ENCODE results near the gene RASIP1.
"Not testable (repeated sequence)": the region's sequence is repeated elsewhere in the genome, so short reads cannot be mapped to it uniquely, and the experiment has no call there.

The RASIP1 gene

DNA sequence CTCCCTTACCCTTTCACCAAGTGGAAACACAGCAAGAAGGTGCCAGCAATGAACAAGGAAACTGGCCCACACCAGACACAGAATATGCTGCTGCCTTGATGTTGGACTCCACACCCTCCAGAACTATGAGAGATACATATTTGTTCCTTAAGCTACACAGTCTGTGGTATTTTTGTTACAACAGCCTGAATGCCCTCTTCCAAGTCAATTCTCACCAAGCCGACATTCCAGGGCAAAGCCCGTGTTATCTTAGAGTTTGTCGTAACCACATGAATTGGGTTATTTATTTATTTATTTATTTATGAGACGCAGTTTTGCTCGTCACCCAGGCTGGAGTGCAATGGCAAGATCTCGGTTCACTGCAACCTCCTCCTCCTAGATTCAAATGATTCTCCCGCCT is 29.9 kb upstream of the RASIP1 start:
- Histone ChIP-seq H3K79me2 (ENCODE audit: insufficient read depth, low read length) (no peaks in the 10 kb centered on the region), H3K27me3 (ENCODE audit: insufficient read depth, low read length, poor library complexity, severe bottlenecking) (no peaks in the 10 kb centered on the region), H3K9me3 (ENCODE audit: insufficient read depth, low read depth, low read length) (no peaks in the 10 kb centered on the region), H4K20me1 (ENCODE audit: insufficient read depth, low read length, poor library complexity, severe bottlenecking) (no peaks in the 10 kb centered on the region), H2AFZ (ENCODE audit: low read length) (no peak overlapping the region), H3K9me2 (replicated peaks; ENCODE audit: low read depth, low read length) (no peaks in the 10 kb centered on the region), H3K9ac (ENCODE audit: low read depth, low read length, poor library complexity, severe bottlenecking) (no peak overlapping the region), H3F3A (ENCODE audit: low read depth) (no peaks in the 10 kb centered on the region), H3K4me3 (ENCODE audit: low read length, poor library complexity, severe bottlenecking) (no peak overlapping the region), H3K4me1 (ENCODE audit: insufficient read depth, low read length, poor library complexity, severe bottlenecking) (no peaks in the 10 kb centered on the region), H3K36me3 (ENCODE audit: insufficient read depth, low read length) (no peaks in the 10 kb centered on the region), H3K4me2 (ENCODE audit: low read depth, low read length, poor library complexity, severe bottlenecking) (no peak overlapping the region)
- no peak for TF ChIP-seq EZH2phosphoT487 (IDR thresholded peaks at IDR 0.05; ENCODE audit: borderline replicate concordance)
- TF ChIP-seq, protein P1, sequence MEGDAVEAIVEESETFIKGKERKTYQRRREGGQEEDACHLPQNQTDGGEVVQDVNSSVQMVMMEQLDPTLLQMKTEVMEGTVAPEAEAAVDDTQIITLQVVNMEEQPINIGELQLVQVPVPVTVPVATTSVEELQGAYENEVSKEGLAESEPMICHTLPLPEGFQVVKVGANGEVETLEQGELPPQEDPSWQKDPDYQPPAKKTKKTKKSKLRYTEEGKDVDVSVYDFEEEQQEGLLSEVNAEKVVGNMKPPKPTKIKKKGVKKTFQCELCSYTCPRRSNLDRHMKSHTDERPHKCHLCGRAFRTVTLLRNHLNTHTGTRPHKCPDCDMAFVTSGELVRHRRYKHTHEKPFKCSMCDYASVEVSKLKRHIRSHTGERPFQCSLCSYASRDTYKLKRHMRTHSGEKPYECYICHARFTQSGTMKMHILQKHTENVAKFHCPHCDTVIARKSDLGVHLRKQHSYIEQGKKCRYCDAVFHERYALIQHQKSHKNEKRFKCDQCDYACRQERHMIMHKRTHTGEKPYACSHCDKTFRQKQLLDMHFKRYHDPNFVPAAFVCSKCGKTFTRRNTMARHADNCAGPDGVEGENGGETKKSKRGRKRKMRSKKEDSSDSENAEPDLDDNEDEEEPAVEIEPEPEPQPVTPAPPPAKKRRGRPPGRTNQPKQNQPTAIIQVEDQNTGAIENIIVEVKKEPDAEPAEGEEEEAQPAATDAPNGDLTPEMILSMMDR (conservative IDR thresholded peaks at IDR 0.05; ENCODE audit: low read length) = no peak

DNA sequence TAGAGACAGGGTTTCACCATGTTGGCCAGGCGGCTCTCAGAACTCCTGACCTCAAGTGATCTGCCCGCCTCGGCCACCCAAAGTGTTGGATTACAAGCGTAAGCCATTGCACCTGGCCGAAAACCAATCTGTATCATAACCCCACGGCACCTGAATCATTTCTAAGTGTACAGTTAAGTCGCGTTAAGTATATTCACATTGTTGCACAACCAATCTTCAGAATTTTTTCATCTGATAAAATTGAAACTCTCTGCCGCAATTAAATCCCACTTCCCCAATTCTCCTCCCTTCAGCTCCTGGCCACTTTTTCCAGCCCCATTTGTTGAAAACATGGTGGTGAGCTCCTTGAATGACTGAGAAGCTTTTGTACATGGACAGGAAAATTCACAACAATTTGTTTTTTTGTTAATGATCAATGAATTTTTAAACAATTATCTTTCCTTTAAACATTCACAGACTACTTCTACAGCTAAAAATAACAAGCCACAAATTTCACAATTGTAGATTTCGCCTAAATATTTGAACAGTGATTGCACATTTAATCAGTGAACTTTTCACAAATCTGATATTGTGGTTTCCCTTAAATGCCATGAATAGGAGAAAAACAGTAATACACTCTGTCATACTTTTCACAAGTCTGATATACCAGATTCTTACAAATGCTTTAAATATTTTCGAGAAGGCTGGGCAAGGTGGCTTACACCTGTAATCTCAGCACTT is 28.7 kb upstream of the RASIP1 start:
- Histone ChIP-seq H3K27me3 (ENCODE audit: insufficient read depth, low read length, poor library complexity, severe bottlenecking) (no peaks in the 10 kb centered on the region), H3K9ac (ENCODE audit: low read depth, low read length, poor library complexity, severe bottlenecking) (no peak overlapping the region), H3K4me3 (ENCODE audit: low read length, poor library complexity, severe bottlenecking) (no peak overlapping the region), H2AFZ (ENCODE audit: low read length) (no peak overlapping the region), H4K20me1 (ENCODE audit: insufficient read depth, low read length, poor library complexity, severe bottlenecking) (no peaks in the 10 kb centered on the region), H3F3A (ENCODE audit: low read depth) (no peaks in the 10 kb centered on the region), H3K36me3 (ENCODE audit: insufficient read depth, low read length) (no peaks in the 10 kb centered on the region), H3K9me3 (ENCODE audit: insufficient read depth, low read depth, low read length) (no peaks in the 10 kb centered on the region), H3K79me2 (ENCODE audit: insufficient read depth, low read length) (no peaks in the 10 kb centered on the region), H3K4me2 (ENCODE audit: low read depth, low read length, poor library complexity, severe bottlenecking) (no peak overlapping the region), H3K4me1 (ENCODE audit: insufficient read depth, low read length, poor library complexity, severe bottlenecking) (no peaks in the 10 kb centered on the region), H3K9me2 (replicated peaks; ENCODE audit: low read depth, low read length) (no peaks in the 10 kb centered on the region)
- TF ChIP-seq, protein P1 (conservative IDR thresholded peaks at IDR 0.05; ENCODE audit: low read length) = no peak
- no peak for TF ChIP-seq EZH2phosphoT487 (IDR thresholded peaks at IDR 0.05; ENCODE audit: borderline replicate concordance)

DNA sequence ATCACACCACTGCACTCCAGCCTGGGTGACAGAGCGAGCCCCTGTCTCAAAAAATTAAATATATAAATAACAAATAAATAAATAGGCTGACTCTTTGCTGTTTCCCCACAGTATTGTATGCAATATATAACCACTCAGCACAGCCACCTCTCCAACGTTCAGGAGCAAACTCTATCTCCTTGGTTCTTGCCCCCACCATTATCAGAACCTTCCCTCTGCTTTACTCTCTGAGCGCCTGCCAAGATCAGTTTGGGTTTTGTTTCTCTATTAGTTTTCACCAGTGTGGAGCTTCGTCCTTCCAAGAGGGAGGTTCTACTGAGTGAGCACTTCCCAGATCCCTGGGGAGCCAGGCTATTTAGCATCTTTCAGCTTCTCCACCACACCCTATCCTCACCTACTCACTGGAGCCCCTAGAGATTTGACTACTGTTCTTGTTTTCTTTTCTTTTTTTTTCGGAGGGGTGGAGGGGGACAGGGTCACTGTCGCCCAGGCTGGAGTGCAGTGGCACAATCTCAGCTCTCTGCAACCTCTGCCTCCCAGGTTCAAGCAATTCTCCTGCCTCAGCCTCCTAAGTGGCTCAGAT is 27.9 kb upstream of the RASIP1 start:
- H3K27me3 ChIP-seq (ENCODE audit: insufficient read depth, low read length, poor library complexity, severe bottlenecking); H3K9me3 ChIP-seq (ENCODE audit: insufficient read depth, low read depth, low read length); H4K20me1 ChIP-seq (ENCODE audit: insufficient read depth, low read length, poor library complexity, severe bottlenecking); H3K36me3 ChIP-seq (ENCODE audit: insufficient read depth, low read length); H3K4me3 ChIP-seq (ENCODE audit: low read length, poor library complexity, severe bottlenecking); H3K4me1 ChIP-seq (ENCODE audit: insufficient read depth, low read length, poor library complexity, severe bottlenecking); H3K9ac ChIP-seq (ENCODE audit: low read depth, low read length, poor library complexity, severe bottlenecking); H3K9me2 ChIP-seq (replicated peaks; ENCODE audit: low read depth, low read length); H3F3A ChIP-seq (ENCODE audit: low read depth); H3K4me2 ChIP-seq (ENCODE audit: low read depth, low read length, poor library complexity, severe bottlenecking); H3K79me2 ChIP-seq (ENCODE audit: insufficient read depth, low read length); H2AFZ ChIP-seq (ENCODE audit: low read length): not testable (repeated sequence)

DNA sequence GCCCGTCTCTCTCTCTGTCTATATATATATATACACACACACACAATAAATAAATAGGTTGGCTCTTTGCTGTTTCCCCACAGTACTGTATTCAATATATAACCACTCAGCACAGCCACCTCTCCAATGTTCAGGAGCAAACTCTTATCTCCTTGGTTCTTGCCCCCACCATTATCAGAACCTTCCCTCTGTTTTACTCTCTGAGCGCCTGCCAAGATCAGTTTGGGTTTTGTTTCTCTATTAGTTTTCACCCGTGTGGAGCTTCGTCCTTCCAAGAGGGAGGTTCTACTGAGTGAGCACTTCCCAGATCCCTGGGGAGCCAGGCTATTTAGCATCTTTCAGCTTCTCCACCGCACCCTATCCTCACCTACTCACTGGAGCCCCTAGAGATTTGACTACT is 25.4 kb upstream of the RASIP1 start:
- not testable (repeated sequence) for H3F3A ChIP-seq (ENCODE audit: low read depth); H4K20me1 ChIP-seq (ENCODE audit: insufficient read depth, low read length, poor library complexity, severe bottlenecking); H3K79me2 ChIP-seq (ENCODE audit: insufficient read depth, low read length); H3K9me2 ChIP-seq (replicated peaks; ENCODE audit: low read depth, low read length); H2AFZ ChIP-seq (ENCODE audit: low read length); H3K9ac ChIP-seq (ENCODE audit: low read depth, low read length, poor library complexity, severe bottlenecking); H3K4me3 ChIP-seq (ENCODE audit: low read length, poor library complexity, severe bottlenecking); H3K9me3 ChIP-seq (ENCODE audit: insufficient read depth, low read depth, low read length); H3K27me3 ChIP-seq (ENCODE audit: insufficient read depth, low read length, poor library complexity, severe bottlenecking); H3K4me2 ChIP-seq (ENCODE audit: low read depth, low read length, poor library complexity, severe bottlenecking); H3K4me1 ChIP-seq (ENCODE audit: insufficient read depth, low read length, poor library complexity, severe bottlenecking); H3K36me3 ChIP-seq (ENCODE audit: insufficient read depth, low read length)

Measured in Loucy (cell line).